Panc1 (cell line): Measurements from ENCODE around the gene MYL1.

Source experiments
- POLR2AphosphoS5 ChIP-seq: IDR thresholded peaks from 2 replicates; pipeline ENCODE4 v1.6.1; 2012; ENCODE audit warnings: mild to moderate bottlenecking, low read depth, low read length, moderate library complexity
- TF ChIP-seq, protein P1 (sequence below): fragments of 450-650 bp; IDR thresholded peaks from 2 replicates; pipeline ENCODE4 v1.5.1; 2017; ENCODE audit warnings: mild to moderate bottlenecking
- TF ChIP-seq, protein P2 (sequence below), 2 experiments: IDR thresholded peaks; 2 replicates each; pipeline ENCODE4 v1.6.1; 2011 to 2012; ENCODE audit warnings: low read depth in 2 of 2, control low read depth in 1 of 2, low read length in 1 of 2, mild to moderate bottlenecking in 1 of 2, moderate library complexity in 1 of 2; ENCODE audit not compliant: insufficient read depth in 1 of 2

GRCh38 chr2:210277133-210277532 is 37.8 kb downstream of the MYL1 start:
- TF ChIP-seq, protein P1, sequence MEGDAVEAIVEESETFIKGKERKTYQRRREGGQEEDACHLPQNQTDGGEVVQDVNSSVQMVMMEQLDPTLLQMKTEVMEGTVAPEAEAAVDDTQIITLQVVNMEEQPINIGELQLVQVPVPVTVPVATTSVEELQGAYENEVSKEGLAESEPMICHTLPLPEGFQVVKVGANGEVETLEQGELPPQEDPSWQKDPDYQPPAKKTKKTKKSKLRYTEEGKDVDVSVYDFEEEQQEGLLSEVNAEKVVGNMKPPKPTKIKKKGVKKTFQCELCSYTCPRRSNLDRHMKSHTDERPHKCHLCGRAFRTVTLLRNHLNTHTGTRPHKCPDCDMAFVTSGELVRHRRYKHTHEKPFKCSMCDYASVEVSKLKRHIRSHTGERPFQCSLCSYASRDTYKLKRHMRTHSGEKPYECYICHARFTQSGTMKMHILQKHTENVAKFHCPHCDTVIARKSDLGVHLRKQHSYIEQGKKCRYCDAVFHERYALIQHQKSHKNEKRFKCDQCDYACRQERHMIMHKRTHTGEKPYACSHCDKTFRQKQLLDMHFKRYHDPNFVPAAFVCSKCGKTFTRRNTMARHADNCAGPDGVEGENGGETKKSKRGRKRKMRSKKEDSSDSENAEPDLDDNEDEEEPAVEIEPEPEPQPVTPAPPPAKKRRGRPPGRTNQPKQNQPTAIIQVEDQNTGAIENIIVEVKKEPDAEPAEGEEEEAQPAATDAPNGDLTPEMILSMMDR = no peak
- TF ChIP-seq POLR2AphosphoS5 = no peak
- TF ChIP-seq, protein P2, sequence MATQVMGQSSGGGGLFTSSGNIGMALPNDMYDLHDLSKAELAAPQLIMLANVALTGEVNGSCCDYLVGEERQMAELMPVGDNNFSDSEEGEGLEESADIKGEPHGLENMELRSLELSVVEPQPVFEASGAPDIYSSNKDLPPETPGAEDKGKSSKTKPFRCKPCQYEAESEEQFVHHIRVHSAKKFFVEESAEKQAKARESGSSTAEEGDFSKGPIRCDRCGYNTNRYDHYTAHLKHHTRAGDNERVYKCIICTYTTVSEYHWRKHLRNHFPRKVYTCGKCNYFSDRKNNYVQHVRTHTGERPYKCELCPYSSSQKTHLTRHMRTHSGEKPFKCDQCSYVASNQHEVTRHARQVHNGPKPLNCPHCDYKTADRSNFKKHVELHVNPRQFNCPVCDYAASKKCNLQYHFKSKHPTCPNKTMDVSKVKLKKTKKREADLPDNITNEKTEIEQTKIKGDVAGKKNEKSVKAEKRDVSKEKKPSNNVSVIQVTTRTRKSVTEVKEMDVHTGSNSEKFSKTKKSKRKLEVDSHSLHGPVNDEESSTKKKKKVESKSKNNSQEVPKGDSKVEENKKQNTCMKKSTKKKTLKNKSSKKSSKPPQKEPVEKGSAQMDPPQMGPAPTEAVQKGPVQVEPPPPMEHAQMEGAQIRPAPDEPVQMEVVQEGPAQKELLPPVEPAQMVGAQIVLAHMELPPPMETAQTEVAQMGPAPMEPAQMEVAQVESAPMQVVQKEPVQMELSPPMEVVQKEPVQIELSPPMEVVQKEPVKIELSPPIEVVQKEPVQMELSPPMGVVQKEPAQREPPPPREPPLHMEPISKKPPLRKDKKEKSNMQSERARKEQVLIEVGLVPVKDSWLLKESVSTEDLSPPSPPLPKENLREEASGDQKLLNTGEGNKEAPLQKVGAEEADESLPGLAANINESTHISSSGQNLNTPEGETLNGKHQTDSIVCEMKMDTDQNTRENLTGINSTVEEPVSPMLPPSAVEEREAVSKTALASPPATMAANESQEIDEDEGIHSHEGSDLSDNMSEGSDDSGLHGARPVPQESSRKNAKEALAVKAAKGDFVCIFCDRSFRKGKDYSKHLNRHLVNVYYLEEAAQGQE (IDR thresholded peaks at IDR 0.05; ENCODE audit: insufficient read depth in 1 of 2, low read depth in 2 of 2, low read length in 1 of 2) = no peak
